Thyroid gland (tissue), 4 donors: ENCODE results near the gene TIPIN.

Experiments
- CTCF ChIP-seq, 6 experiments: fragments of 200-600 bp in 3 of 6; fragments of 450-650 bp in 3 of 6; sonication (generic) in 3 of 6; IDR thresholded peaks; one replicate each; pipeline ENCODE4 v1.5.1; 2016 to 2019; ENCODE audit warnings: antibody characterized with exemption in 6 of 6, mild to moderate bottlenecking in 2 of 6, inconsistent platforms in 1 of 6, moderate library complexity in 1 of 6
- POLR2A ChIP-seq, 2 donors: fragments of 450-650 bp; IDR thresholded peaks; one replicate each; pipeline ENCODE4 v1.6.1; 2017; ENCODE audit warnings: antibody characterized with exemption in 2 of 2, mild to moderate bottlenecking in 2 of 2, moderate library complexity in 1 of 2

GRCh38 chr15:66404532-66404931 lies 48.0 kb upstream of the TIPIN start:
- TF ChIP-seq POLR2A (IDR thresholded peaks at IDR 0.05) = no peak
- TF ChIP-seq CTCF (IDR thresholded peaks at IDR 0.05) = no peak
